CD4-positive, alpha-beta T cell treated with Interleukin-1 beta for 1 hour (primary cell): ENCODE measurements around the gene DYSF.

Source experiments
- DNase-seq, 2 donors: peaks; one replicate each; pipeline ENCODE4 v3.0.0-alpha.2; 2020 to 2022

DYSF gene

GRCh38 chr2:71457123-71457915 is 4.0 kb downstream of the DYSF start:
- no peak for DNase-seq

DNA sequence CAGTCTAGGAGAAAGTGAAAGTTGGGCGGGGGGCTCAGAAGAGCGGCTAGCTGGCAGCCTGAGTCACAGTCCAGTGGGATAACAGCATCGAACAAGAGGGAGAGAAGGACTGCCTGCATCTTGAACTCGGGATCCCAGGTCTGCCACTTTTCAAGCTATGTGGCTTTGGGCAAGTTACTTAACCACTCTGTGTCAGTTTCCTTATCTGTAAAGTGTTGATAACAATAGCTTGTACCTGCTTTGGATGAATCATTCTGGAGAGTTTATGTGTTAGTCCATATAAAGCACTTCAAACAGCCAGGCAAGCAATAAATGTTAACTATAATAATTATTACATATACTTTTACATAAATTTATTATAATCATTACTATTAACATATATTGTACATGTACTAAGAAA is 4.6 kb downstream of the DYSF start:
- DNase-seq = no peak

GRCh38 chr2:71458413-71459083 is 5.2 kb downstream of the DYSF start:
- no peak for DNase-seq

DNA sequence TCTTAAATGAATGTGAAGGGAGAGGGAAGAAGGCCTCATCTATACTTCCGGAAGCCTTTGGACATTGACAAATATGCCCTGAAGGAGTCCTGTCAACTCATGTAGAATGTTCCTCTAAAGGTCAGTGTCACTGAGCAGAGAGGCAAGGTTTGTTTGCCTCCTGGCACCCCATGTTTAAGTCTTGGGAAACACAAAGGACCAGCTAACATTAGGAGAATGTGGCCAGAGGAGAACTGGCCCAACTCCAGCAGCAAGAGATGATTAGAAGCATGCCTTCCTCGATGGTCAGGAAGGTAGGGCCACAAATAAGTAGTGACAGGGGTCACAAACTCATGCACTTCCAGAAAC is 5.7 kb downstream of the DYSF start:
- no peak for DNase-seq

- DNase-seq = no peak
Measured at GRCh38 chr2:71460056-71460455, 6.7 kb downstream of the DYSF start.

DNA sequence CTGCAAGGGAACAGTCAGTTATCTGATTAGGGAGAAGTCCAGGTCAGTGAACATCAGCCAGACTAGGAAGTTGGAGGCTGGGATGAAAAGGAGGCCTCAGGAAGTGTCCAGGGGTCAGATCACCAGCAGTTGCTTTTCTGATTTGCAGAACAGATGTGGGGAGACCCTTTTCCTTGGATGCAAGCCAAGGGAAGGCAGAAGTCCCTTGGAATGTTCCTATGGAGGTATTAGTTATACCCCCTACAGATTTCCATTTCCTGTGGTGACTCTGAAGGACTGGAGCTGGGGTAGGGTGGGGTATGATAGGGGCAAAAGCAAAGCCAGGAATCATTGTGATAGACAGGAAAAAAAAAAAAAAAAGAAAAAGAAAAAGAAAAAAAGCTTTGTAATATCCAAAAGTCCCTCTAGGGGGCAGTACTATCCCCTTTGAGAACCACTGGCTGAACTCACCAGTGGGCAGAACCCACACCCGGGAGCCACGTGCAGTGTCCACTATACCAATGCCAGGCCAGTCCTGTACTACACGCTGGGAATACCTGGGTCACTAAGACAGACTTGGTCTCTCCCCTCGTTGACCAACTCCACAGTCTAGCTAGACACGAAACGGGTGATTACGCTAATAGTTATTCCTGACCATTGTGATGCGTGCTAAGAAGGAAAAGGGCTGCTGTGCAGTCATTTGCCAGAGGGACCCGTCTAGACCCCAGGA is 7.4 kb downstream of the DYSF start:
- no peak for DNase-seq

DNA sequence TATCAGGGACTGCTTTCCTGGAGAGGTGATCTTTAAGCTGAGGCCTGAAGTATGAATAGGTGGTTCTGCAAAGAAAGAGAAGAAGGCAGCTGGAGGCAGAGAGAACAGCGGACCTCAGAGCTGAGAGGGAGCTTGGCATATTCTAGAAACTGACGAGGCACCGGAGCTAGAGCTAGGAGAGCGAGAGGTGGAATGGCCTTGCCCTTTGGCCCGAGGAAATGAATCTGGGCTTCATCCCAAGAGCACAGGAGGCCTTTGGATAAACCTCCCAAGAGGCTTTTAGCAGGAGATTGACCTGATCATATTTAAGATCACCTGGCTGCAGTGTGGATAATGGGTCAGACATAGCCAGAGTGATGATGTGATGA is 7.9 kb downstream of the DYSF start:
- no peak for DNase-seq

GRCh38 chr2:71462056-71462605 is 8.8 kb downstream of the DYSF start:
- no peak for DNase-seq

DNA sequence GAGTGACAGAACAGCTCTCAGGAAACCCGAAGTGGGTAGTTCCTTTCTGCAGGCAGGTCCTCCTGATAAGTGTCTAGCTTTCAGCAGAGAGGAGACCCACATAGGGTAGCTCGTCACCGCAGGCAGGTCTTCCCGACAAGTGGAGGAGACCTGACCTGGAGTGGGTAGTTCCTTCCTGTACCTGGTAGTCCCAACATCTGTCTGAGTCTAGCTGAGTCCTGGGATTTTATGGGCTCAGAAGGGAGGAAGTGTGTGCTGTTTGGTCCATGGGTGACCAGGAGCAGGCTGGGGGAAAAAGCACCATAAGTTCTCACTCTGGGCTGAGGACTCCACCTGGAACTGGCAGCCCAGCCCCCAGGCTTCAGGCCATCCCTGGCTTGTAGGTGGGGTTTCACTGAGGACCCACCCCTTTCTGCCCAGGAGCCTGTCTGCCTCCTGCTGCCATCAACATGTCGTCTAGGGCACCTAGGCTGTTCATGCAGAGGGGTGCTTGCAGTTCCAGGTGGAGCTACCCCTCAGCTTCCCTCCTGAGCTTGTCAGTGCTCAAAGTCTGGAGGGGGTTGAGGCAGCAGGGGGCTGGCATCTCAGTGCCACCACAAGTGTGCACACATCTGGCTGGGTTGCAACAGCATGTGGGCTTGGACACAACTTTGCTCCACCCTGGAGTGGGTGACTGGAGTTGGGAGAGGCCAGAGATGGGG is 9.4 kb downstream of the DYSF start:
- DNase-seq = no peak

GRCh38 chr2:71463342-71463654 is 9.9 kb downstream of the DYSF start:
- no peak for DNase-seq

- no peak for DNase-seq
Measured at GRCh38 chr2:71464389-71464788, 11.0 kb downstream of the DYSF start.

GRCh38 chr2:71465356-71465755 is 12.0 kb downstream of the DYSF start:
- DNase-seq = no peak

DNA sequence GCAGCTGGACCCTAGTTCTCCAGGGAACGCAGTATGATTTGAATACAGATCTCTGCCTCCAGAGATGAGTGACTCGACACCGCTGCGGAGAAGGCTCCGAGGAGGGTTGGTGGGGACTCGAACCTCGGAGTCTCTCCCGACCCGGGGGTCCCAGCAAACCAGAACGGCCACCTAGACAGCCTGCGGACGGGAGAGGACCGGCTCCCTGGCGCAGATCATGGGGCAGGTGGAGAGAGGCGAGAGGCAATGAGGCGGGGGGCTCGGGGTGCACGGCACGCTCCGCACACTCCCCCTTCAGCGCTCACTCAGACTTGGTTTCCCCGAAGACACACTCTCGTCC is 12.6 kb downstream of the DYSF start:
- DNase-seq = no peak

DNA sequence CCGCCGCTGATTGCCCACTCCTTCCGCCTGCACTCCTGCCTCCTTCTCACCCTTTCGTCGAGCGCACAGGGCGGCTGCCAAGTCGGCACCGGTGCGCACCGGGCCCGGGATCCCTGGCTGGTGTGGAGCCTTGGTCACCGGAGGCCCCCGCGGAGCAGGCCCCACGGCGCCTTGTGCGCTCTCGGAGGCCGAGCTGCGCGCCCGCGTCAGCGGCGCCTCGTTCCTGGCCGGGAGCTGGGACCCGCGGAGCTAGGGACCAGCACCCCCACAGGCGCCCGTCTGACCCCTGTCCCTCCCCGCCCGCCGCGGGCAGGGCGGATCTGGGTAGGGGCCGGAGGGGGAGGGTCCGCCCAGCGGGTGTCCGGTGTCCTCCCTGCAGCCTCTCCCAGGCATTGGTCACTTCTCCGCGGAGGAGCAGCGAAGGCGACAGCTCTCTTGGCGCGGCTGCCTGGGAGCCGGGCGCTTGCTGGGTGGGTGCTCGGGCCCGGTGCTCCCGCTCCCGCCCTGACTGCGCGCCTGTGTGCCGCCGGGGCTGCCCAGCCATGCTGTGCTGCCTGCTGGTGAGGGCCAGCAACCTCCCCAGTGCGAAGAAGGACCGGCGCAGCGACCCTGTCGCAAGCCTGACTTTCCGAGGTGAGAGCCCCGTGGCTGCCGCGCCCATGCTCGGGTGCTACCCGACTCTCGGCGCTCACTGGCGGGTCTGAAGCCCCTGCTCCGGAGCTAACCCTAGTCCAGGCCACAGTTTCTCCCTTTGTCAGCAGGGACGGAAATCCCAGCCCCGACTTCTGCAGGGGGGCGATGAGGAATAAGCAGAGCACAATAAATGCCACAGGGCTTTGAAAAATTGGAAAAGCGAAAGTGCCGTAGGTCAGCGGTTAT is 13.2 kb downstream of the DYSF start:
- DNase-seq = no peak

DNA sequence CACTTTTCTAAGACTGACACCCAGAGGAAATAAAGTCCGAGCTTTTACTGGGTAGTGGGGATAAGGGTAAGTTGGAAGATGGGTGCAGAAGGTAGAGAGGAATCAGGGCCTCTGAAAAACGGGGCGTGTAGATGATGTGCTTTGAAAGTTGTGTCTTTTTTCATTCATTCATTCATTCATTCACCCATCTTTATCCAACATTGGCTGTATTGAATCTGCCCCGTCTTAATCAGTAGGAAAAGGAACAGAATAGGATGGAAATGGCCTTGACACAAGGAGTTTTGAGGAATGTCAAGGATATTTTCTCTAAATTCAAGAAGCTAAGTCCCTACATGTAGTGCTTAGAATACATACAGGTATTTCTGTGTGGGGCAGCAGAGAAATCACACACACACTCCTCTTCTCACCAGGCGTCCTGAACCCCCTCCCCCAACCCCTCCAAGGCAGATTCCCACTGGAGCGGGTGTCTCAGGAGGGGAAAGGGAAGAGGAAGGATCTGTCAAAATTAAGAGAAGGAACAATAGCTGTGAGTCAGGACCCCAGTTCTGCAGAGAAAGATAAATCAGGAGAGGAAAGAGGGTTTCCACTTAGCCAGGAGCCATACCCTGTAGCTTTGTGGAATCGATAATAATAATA is 13.9 kb downstream of the DYSF start:
- no peak for DNase-seq

DNA sequence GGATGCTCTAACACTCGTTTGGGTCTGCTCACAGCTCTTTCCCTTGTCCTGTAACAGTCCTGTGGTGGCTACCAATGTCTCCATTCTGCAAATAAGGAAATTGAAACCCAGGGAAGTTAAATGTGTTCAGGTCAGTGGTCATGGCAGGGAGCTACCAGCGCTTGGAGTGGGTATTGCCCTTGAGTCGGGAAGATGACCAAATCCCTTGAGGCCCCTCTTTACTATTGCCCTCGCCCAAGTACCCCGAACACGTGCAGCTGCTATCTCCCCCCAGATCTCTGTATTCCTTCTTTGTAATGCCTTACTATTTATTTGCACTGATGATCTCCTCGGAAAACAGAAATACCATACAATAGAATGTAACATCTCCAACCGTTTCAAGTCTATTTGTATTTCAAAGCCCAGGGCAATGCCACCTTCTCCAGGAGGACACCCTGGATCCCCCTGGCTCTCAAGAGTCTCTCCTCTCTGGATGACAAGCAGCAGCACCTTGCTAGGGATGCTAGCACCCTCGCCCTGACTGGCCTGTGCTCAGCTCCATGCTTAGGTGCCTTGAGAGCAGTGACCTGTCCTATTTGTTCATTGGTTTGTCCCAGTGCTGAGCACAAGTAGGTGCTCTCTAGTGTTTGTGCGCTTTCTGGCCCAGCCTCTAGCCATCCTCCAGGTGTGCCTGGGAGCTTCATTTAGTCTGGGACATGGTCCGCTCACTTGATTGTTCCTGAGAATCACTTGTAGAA is 15.1 kb downstream of the DYSF start:
- DNase-seq = no peak

- no peak for DNase-seq
Measured at GRCh38 chr2:71469403-71470398, 16.3 kb downstream of the DYSF start.

- DNase-seq = no peak
Measured at GRCh38 chr2:71471276-71471675, 17.9 kb downstream of the DYSF start.

GRCh38 chr2:71472019-71472418 is 18.7 kb downstream of the DYSF start:
- DNase-seq = no peak
